ENCODE data around the gene EFS.

Gene EFS

DNA sequence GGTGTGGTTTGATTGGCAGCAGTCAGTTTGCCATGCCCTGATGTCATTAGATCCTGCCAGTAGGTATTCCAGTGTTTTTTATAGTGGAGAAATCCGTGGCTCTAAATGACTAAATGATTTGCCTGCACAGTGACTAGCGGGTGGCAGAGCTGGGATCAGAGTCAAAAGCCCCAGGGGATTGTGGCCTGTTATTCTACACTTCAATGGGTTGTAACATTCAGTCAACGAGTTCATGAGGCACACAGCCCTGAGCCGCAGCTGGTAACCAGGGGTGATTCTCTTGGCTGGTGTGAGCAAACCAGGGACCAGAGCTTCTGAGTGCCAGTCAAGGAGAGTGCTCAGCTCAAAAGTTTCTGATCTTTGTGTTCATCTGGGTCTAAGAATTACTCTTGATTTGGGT lies 41.3 kb upstream of the EFS start:
- TF ChIP-seq ZIC2 (tag by site-specific recombination; IDR thresholded peaks at IDR 0.05): peak; percentile 73
- TF ChIP-seq, protein P1, sequence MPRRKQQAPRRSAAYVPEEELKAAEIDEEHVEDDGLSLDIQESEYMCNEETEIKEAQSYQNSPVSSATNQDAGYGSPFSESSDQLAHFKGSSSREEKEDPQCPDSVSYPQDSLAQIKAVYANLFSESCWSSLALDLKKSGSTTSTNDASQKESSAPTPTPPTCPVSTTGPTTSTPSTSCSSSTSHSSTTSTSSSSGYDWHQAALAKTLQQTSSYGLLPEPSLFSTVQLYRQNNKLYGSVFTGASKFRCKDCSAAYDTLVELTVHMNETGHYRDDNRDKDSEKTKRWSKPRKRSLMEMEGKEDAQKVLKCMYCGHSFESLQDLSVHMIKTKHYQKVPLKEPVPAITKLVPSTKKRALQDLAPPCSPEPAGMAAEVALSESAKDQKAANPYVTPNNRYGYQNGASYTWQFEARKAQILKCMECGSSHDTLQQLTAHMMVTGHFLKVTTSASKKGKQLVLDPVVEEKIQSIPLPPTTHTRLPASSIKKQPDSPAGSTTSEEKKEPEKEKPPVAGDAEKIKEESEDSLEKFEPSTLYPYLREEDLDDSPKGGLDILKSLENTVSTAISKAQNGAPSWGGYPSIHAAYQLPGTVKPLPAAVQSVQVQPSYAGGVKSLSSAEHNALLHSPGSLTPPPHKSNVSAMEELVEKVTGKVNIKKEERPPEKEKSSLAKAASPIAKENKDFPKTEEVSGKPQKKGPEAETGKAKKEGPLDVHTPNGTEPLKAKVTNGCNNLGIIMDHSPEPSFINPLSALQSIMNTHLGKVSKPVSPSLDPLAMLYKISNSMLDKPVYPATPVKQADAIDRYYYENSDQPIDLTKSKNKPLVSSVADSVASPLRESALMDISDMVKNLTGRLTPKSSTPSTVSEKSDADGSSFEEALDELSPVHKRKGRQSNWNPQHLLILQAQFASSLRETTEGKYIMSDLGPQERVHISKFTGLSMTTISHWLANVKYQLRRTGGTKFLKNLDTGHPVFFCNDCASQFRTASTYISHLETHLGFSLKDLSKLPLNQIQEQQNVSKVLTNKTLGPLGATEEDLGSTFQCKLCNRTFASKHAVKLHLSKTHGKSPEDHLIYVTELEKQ (tag by site-specific recombination; IDR thresholded peaks at IDR 0.05; ENCODE audit: borderline replicate concordance): peak; percentile 44; the same call in 1 of the 2 replicates
- peak; percentile 51 for TF ChIP-seq ZNF585B (tag by site-specific recombination; IDR thresholded peaks at IDR 0.05)
- TF ChIP-seq WT1 (tag by site-specific recombination; IDR thresholded peaks at IDR 0.05): no peak
- TF ChIP-seq, protein P2, sequence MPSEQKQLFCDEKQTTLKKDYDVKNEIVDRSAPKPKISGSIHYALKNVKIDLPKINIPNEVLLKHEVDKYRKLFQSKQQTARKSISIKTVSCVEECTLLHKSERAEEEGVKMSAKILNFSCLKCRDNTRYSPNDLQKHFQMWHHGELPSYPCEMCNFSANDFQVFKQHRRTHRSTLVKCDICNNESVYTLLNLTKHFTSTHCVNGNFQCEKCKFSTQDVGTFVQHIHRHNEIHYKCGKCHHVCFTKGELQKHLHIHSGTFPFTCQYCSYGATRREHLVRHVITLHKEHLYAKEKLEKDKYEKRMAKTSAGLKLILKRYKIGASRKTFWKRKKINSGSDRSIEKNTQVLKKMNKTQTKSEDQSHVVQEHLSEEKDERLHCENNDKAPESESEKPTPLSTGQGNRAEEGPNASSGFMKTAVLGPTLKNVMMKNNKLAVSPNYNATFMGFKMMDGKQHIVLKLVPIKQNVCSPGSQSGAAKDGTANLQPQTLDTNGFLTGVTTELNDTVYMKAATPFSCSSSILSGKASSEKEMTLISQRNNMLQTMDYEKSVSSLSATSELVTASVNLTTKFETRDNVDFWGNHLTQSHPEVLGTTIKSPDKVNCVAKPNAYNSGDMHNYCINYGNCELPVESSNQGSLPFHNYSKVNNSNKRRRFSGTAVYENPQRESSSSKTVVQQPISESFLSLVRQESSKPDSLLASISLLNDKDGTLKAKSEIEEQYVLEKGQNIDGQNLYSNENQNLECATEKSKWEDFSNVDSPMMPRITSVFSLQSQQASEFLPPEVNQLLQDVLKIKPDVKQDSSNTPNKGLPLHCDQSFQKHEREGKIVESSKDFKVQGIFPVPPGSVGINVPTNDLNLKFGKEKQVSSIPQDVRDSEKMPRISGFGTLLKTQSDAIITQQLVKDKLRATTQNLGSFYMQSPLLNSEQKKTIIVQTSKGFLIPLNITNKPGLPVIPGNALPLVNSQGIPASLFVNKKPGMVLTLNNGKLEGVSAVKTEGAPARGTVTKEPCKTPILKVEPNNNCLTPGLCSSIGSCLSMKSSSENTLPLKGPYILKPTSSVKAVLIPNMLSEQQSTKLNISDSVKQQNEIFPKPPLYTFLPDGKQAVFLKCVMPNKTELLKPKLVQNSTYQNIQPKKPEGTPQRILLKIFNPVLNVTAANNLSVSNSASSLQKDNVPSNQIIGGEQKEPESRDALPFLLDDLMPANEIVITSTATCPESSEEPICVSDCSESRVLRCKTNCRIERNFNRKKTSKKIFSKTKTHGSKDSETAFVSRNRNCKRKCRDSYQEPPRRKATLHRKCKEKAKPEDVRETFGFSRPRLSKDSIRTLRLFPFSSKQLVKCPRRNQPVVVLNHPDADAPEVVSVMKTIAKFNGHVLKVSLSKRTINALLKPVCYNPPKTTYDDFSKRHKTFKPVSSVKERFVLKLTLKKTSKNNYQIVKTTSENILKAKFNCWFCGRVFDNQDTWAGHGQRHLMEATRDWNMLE (tag by site-specific recombination; conservative IDR thresholded peaks at IDR 0.05; ENCODE audit: low read depth): no peak
- TF ChIP-seq SCRT1 (tag by site-specific recombination; IDR thresholded peaks at IDR 0.05; ENCODE audit: borderline replicate concordance): no peak
- no peak overlapping the region for H3K4me3 ChIP-seq (ENCODE audit: low read depth, low read length)
- H3K36me3 ChIP-seq (ENCODE audit: control insufficient read depth in 2 of 2, insufficient read depth in 1 of 2, low read length in 2 of 2): no peaks in the 10 kb centered on the region
- ChIA-PET POLR2A (no interaction called here), CTCF (no interaction called here)
- H3K4me1 ChIP-seq (ENCODE audit: control insufficient read depth, insufficient read depth, low read length): no peaks in the 10 kb centered on the region
- H3K9me3 ChIP-seq (ENCODE audit: control insufficient read depth, insufficient read depth, low read depth, low read length): no peaks in the 10 kb centered on the region
- no peak overlapping the region for H3K27ac ChIP-seq (ENCODE audit: extremely low read depth, low read depth, low read length)

DNA sequence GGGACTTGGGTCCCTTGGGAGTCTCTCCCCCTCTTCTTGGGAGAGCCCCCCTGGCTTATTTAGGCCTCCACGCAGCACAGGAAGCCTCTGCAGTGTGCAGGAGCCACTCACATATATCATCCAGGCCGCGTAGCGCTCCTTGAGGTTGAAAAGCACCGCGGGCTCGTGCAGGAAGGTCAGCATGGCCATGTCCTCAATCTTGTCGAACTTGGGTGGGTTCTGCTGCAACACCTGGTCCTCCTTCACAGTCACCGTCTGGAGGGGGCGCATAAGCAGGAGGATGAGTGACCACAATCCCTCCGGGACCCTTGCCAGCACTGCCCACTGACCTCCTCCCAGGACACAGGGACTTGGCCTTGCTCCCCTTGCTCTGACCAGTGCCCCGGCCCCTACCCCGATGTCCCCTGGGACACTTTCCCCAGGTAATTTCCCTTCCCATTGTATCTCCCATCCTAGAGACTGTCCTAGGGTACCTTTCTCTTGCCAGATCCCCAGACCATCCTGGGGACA lies 40.6 kb upstream of the EFS start:
- no peak overlapping the region for H3K27ac ChIP-seq (ENCODE audit: extremely low read depth, low read depth, low read length)
- H3K36me3 ChIP-seq (ENCODE audit: control insufficient read depth in 2 of 2, insufficient read depth in 1 of 2, low read length in 2 of 2): no peaks in the 10 kb centered on the region
- H3K4me3 ChIP-seq (ENCODE audit: low read depth, low read length): no peak overlapping the region
- TF ChIP-seq SETDB1 (IDR thresholded peaks at IDR 0.05; ENCODE audit: insufficient read length, low read length): no peak
- TF ChIP-seq ZNF843 (tag by site-specific recombination; IDR thresholded peaks at IDR 0.05): no peak
- no peak for TF ChIP-seq ZNF610 (tag by site-specific recombination; IDR thresholded peaks at IDR 0.05; ENCODE audit: borderline replicate concordance)
- no peak for TF ChIP-seq ZNF112 (tag by site-specific recombination; IDR thresholded peaks at IDR 0.05)
- no peak for TF ChIP-seq KLF10 (tag by site-specific recombination; IDR thresholded peaks at IDR 0.05)
- TF ChIP-seq, protein P3, sequence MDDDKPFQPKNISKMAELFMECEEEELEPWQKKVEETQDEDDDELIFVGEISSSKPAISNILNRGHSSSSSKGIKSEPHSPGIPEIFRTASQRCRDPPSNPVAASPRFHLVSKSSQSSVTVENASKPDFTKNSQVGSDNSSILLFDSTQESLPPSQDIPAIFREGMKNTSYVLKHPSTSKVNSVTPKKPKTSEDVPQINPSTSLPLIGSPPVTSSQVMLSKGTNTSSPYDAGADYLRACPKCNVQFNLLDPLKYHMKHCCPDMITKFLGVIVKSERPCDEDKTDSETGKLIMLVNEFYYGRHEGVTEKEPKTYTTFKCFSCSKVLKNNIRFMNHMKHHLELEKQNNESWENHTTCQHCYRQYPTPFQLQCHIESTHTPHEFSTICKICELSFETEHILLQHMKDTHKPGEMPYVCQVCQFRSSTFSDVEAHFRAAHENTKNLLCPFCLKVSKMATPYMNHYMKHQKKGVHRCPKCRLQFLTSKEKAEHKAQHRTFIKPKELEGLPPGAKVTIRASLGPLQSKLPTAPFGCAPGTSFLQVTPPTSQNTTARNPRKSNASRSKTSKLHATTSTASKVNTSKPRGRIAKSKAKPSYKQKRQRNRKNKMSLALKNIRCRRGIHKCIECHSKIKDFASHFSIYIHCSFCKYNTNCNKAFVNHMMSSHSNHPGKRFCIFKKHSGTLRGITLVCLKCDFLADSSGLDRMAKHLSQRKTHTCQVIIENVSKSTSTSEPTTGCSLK (tag by site-specific recombination; IDR thresholded peaks at IDR 0.05): no peak
- TF ChIP-seq MYNN (tag by site-specific recombination; IDR thresholded peaks at IDR 0.05; ENCODE audit: borderline replicate concordance): no peak
- no peak for TF ChIP-seq OVOL3 (tag by site-specific recombination; IDR thresholded peaks at IDR 0.05)
- TF ChIP-seq, protein P4, sequence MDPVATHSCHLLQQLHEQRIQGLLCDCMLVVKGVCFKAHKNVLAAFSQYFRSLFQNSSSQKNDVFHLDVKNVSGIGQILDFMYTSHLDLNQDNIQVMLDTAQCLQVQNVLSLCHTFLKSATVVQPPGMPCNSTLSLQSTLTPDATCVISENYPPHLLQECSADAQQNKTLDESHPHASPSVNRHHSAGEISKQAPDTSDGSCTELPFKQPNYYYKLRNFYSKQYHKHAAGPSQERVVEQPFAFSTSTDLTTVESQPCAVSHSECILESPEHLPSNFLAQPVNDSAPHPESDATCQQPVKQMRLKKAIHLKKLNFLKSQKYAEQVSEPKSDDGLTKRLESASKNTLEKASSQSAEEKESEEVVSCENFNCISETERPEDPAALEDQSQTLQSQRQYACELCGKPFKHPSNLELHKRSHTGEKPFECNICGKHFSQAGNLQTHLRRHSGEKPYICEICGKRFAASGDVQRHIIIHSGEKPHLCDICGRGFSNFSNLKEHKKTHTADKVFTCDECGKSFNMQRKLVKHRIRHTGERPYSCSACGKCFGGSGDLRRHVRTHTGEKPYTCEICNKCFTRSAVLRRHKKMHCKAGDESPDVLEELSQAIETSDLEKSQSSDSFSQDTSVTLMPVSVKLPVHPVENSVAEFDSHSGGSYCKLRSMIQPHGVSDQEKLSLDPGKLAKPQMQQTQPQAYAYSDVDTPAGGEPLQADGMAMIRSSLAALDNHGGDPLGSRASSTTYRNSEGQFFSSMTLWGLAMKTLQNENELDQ (tag by site-specific recombination; IDR thresholded peaks at IDR 0.05; ENCODE audit: low read depth): no peak
- TF ChIP-seq, protein P5, sequence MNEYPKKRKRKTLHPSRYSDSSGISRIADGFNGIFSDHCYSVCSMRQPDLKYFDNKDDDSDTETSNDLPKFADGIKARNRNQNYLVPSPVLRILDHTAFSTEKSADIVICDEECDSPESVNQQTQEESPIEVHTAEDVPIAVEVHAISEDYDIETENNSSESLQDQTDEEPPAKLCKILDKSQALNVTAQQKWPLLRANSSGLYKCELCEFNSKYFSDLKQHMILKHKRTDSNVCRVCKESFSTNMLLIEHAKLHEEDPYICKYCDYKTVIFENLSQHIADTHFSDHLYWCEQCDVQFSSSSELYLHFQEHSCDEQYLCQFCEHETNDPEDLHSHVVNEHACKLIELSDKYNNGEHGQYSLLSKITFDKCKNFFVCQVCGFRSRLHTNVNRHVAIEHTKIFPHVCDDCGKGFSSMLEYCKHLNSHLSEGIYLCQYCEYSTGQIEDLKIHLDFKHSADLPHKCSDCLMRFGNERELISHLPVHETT (tag by site-specific recombination; IDR thresholded peaks at IDR 0.05): no peak
- H3K4me1 ChIP-seq (ENCODE audit: control insufficient read depth, insufficient read depth, low read length): no peaks in the 10 kb centered on the region
- CTCF ChIA-PET: no interaction called here
- POLR2A ChIA-PET: no interaction called here
- H3K9me3 ChIP-seq (ENCODE audit: control insufficient read depth, insufficient read depth, low read depth, low read length): no peaks in the 10 kb centered on the region
